Motor neuron (in vitro differentiated cells): ENCODE results near the gene FIGNL1. TPM values are rescaled to one million over a fixed set of nuclear protein-coding genes. Genes with fewer than 3 reads are reported as not detected.
"Not testable (repeated sequence)": the region's sequence is repeated elsewhere in the genome, so short reads cannot be mapped to it uniquely, and the experiment has no call there.

Experiments
- ATAC-seq, 8 experiments: fragments of 200-7000 bp; cut with Tn5 transposase; replicated peaks in 6 of 8; 2 replicates each; pipeline ENCODE4 v1.8.0; 2021; ENCODE audit warnings: mild to moderate bottlenecking in 8 of 8, moderate library complexity in 8 of 8
- H3K27ac ChIP-seq, 2 donors: fragments of 250-450 bp; sonication (Bioruptor Pico); 2 replicates each; pipeline ENCODE4 v1.9.0; 2021; ENCODE audit warnings: antibody characterized with exemption in 2 of 2, mild to moderate bottlenecking in 2 of 2, moderate library complexity in 1 of 2
- H3K4me1 ChIP-seq, 2 donors: fragments of 250-450 bp; sonication (Bioruptor Pico); replicated peaks in 1 of 2; 2 replicates each; pipeline ENCODE4 v1.6.1; 2021; ENCODE audit warnings: antibody characterized with exemption in 2 of 2, mild to moderate bottlenecking in 2 of 2, moderate library complexity in 1 of 2
- H3K4me3 ChIP-seq, 5 donors: fragments of 250-450 bp; sonication (Bioruptor Pico); 2 replicates each; pipeline ENCODE4 v1.9.0; 2021; ENCODE audit warnings: antibody characterized with exemption in 5 of 5, mild to moderate bottlenecking in 5 of 5, moderate library complexity in 4 of 5
- WGBS, 10 experiments: fragments of 450-650 bp; shearing (Covaris generic); methylation state at CpG; one replicate each; pipeline ENCODE4 v1.0.0; 2022; 5-methylcytosine and 5-hydroxymethylcytosine counted together
- in situ Hi-C, 9 experiments: fragments of 400-800 bp; cut with MboI; loops; one replicate each; pipeline ENCODE4 v1.15.0; 2021; ENCODE audit warnings: low sequenced_read_pairs in 9 of 9, low pct_unique_long_range_greater_than_20kb in 2 of 9; ENCODE audit not compliant: unreplicated experiment in 9 of 9
- total RNA-seq, 8 experiments: library from RNA; unstranded; fragments of 300-600 nt; gene quantifications; 2 replicates each; pipeline versions ENCODE4 v1.2.3 to v1.2.4, GENCODE V29; 2022

FIGNL1 gene
- total RNA-seq, 8 experiments from 2014 or later = 4.2 to 23.1 (median 13.3) TPM

GRCh38 chr7:50466815-50467585, 16.9 kb upstream of the FIGNL1 start:
- Histone ChIP-seq H3K4me1 (no peaks in the 10 kb centered on the region), H3K4me3 (no peak overlapping the region), H3K27ac (no peak overlapping the region)
- in situ Hi-C loops = loop anchor here in 7 of 9 experiments (25.0 kb wide), 5 partner anchors 145 to 895 kb away; no protein-coding TSS in a partner anchor
- no peak for ATAC-seq
- 74 to 100% (median 96%) methylated on average over 1 to 9 of the region's 11 CpGs; no CpG with 5 or more reads in 2 of the 10 experiments for WGBS, 10 experiments

- 63 to 100% (median 93%) methylated on average over 1 to 9 of the region's 13 CpGs; no CpG with 5 or more reads in 1 of the 10 experiments for WGBS, 10 experiments
- ATAC-seq = no peak
Observed at GRCh38 chr7:50463035-50463434, 12.9 kb upstream of the FIGNL1 start.

GRCh38 chr7:50462361-50462760, 12.2 kb upstream of the FIGNL1 start:
- in situ Hi-C loops = loop anchor here in 7 of 9 experiments (25.0 kb wide), 5 partner anchors 150 to 900 kb away; no protein-coding TSS in a partner anchor
- H3K27ac ChIP-seq = no peak overlapping the region
- 58 to 100% (median 90%) methylated on average over 2 to 4 of the region's 4 CpGs for WGBS, 10 experiments
- H3K4me1 ChIP-seq = no peaks in the 10 kb centered on the region
- no peak for ATAC-seq
- H3K4me3 ChIP-seq = no peak overlapping the region

More at GRCh38 chr7:50463035-50463434, 12.9 kb upstream of the FIGNL1 start:
- Histone ChIP-seq H3K27ac (no peak overlapping the region), H3K4me3 (no peak overlapping the region), H3K4me1 (no peaks in the 10 kb centered on the region)
- in situ Hi-C loops = loop anchor here in 7 of 9 experiments (25.0 kb wide), 5 partner anchors 149 to 899 kb away; no protein-coding TSS in a partner anchor

- whole genome bisulfite sequencing, 10 experiments = 67 to 100% (median 100%) methylated on average over 1 of the region's 1 CpG; no CpG with 5 or more reads in 5 of the 10 experiments
- in situ Hi-C loops = loop anchor here in 7 of 9 experiments (25.0 kb wide), 5 partner anchors 151 to 901 kb away; no protein-coding TSS in a partner anchor
- H3K4me1 ChIP-seq = no peaks in the 10 kb centered on the region
- H3K4me3 ChIP-seq = no peak overlapping the region
- no peak overlapping the region for H3K27ac ChIP-seq
- no peak for ATAC-seq
Observed at GRCh38 chr7:50461695-50462094, 11.5 kb upstream of the FIGNL1 start.

GRCh38 chr7:50459183-50459582, 9.0 kb upstream of the FIGNL1 start:
- not testable (repeated sequence) for H3K4me3 ChIP-seq, ATAC-seq, H3K4me1 ChIP-seq, H3K27ac ChIP-seq
- in situ Hi-C loops = loop anchor here in 7 of 9 experiments (25.0 kb wide), 5 partner anchors 153 to 903 kb away; no protein-coding TSS in a partner anchor
- WGBS, 10 experiments = 80 to 95% methylated on average over 1 to 4 of the region's 27 CpGs; no CpG with 5 or more reads in 8 of the 10 experiments

- not testable (repeated sequence) for H3K4me3 ChIP-seq, ATAC-seq, H3K27ac ChIP-seq, H3K4me1 ChIP-seq
- in situ Hi-C loops = loop anchor here in 7 of 9 experiments (25.0 kb wide), 5 partner anchors 154 to 904 kb away; no protein-coding TSS in a partner anchor
- WGBS, 10 experiments = no CpG with 5 or more reads among the region's 4 CpGs
Observed at GRCh38 chr7:50458651-50459050, 8.5 kb upstream of the FIGNL1 start.

GRCh38 chr7:50456371-50457123, 6.4 kb upstream of the FIGNL1 start:
- no peak overlapping the region for H3K27ac ChIP-seq
- ATAC-seq = no peak
- H3K4me3 ChIP-seq = no peak overlapping the region
- WGBS, 10 experiments = 25 to 100% (median 78%) methylated on average over 2 to 3 of the region's 3 CpGs; no CpG with 5 or more reads in 4 of the 10 experiments
- H3K4me1 ChIP-seq = no peaks in the 10 kb centered on the region
- in situ Hi-C loops = loop anchor here in 7 of 9 experiments (25.0 kb wide), 5 partner anchors 156 to 906 kb away; no protein-coding TSS in a partner anchor

GRCh38 chr7:50455658-50456057, 5.5 kb upstream of the FIGNL1 start:
- H3K4me3 ChIP-seq = no peak overlapping the region
- ATAC-seq = no peak
- peaks cover under 1 to 2% of the 10 kb centered on the region in 2 donors for H3K4me1 ChIP-seq
- no peak overlapping the region for H3K27ac ChIP-seq
- in situ Hi-C loops = loop anchor here in 7 of 9 experiments (25.0 kb wide), 5 partner anchors 157 to 907 kb away; no protein-coding TSS in a partner anchor

GRCh38 chr7:50454968-50455367, 4.8 kb upstream of the FIGNL1 start:
- WGBS, 10 experiments = 29 to 94% (median 72%) methylated on average over 2 to 4 of the region's 5 CpGs; no CpG with 5 or more reads in 4 of the 10 experiments
- in situ Hi-C loops = loop anchor here in 7 of 9 experiments (25.0 kb wide), 5 partner anchors 157 to 907 kb away; no protein-coding TSS in a partner anchor

GRCh38 chr7:50450590-50451032, 461 bp upstream of the FIGNL1 start:
- ATAC-seq = peak in 3 of 8 experiments; percentile 8 to 14 (median 10)
- in situ Hi-C loops = loop anchor here in 7 of 9 experiments (25.0 kb wide), 5 partner anchors 162 to 912 kb away; no protein-coding TSS in a partner anchor
- H3K27ac ChIP-seq = peak overlapping the region; percentile 9 to 67

More at GRCh38 chr7:50454968-50455367, 4.8 kb upstream of the FIGNL1 start:
- ATAC-seq = no peak
- Histone ChIP-seq H3K27ac (no peak overlapping the region), H3K4me3 (no peak overlapping the region), H3K4me1 (peaks cover 4 to 6% of the 10 kb centered on the region in 2 donors)

GRCh38 chr7:50449501-50449880, 659 bp downstream of the FIGNL1 start:
- peak overlapping the region; percentile 48 to 80 (median 60) for H3K4me3 ChIP-seq
- 0 to 34% (median 11%) methylated on average over 1 to 5 of the region's 5 CpGs; no CpG with 5 or more reads in 1 of the 10 experiments for WGBS, 10 experiments
- in situ Hi-C loops = no loop called here
- H3K27ac ChIP-seq = peak overlapping the region in 1 of 2 donors; percentile 3
- ATAC-seq = peak in 5 of 8 experiments; percentile 1 to 11 (median 10)
- peaks cover 4 to 13% of the 10 kb centered on the region in 2 donors for H3K4me1 ChIP-seq

More at GRCh38 chr7:50450590-50451032, 461 bp upstream of the FIGNL1 start:
- 0 to 94% (median 73%) methylated on average over 1 to 7 of the region's 32 CpGs; no CpG with 5 or more reads in 2 of the 10 experiments for WGBS, 10 experiments
- Histone ChIP-seq H3K4me3 (peak overlapping the region; percentile 48 to 80 (median 60)), H3K4me1 (peaks cover 4 to 13% of the 10 kb centered on the region in 2 donors)

GRCh38 chr7:50448823-50449222, 1.3 kb downstream of the FIGNL1 start:
- no peak overlapping the region for H3K27ac ChIP-seq
- H3K4me1 ChIP-seq = peaks cover 4 to 13% of the 10 kb centered on the region in 2 donors
- H3K4me3 ChIP-seq = no peak overlapping the region
- in situ Hi-C loops = no loop called here
- no peak for ATAC-seq
